HepG2 (cell line): Measurements from ENCODE around the gene APPBP2. TPM values are rescaled to one million over a fixed set of nuclear protein-coding genes. Genes with fewer than 3 reads are reported as not detected.

Experiments used
- ATAC-seq: fragments of 200-7000 bp; cut with Tn5 transposase; 3 replicates; pipeline ENCODE4 v1.9.1; 2020; ENCODE audit warnings: mild to moderate bottlenecking, moderate library complexity
- BruUV-seq: library from RNA; stranded (reverse); fragments of 400-500 nt; replicated peaks from 2 replicates; lab custom pipeline; 2021; lab: Mats Ljungman, UMichigan
- CTCF ChIA-PET: fragments of 300-600 bp; formaldehyde crosslinking; extraction: SDS; loops from one replicate; lab custom pipeline; 2021; ENCODE audit warnings: low total read pairs, inconsistent platforms, low intra/inter-chr PET ratio; lab: Yijun Ruan, JAX
- POLR2A ChIA-PET: fragments of 350-600 bp; sonication (Branson Sonifier 250); formaldehyde crosslinking; loops from one replicate; lab custom pipeline; 2020; ENCODE audit warnings: antibody characterized with exemption, inconsistent platforms; lab: Yijun Ruan, JAX
- DNase-seq: peaks from one replicate; pipeline ENCODE4 v3.0.0-alpha.2; 2015; ENCODE audit warnings: low spot score
- FAIRE-seq: peaks from 3 replicates; lab custom pipeline; 2011; peaks lifted over from hg19 to GRCh38; lab: Jason Lieb, UNC
- H2AFZ ChIP-seq: one replicate; pipeline ENCODE4 v1.6.1; 2011; ENCODE audit warnings: low read length, inconsistent platforms
- H3K27ac ChIP-seq: fragments of 300-600 bp; 3 replicates; pipeline ENCODE4 v1.8.0; 2011; ENCODE audit warnings: mixed run types, mild to moderate bottlenecking, mixed read lengths, low read length, inconsistent platforms; ENCODE audit not compliant: insufficient read depth; ENCODE audit errors: extremely low read length
- H3K27me3 ChIP-seq, 2 experiments: fragments of 200-600 bp in 1 of 2; 2 replicates in 1 of 2; 3 replicates in 1 of 2; pipeline versions ENCODE4 v1.6.0 to v1.8.0; 2011; ENCODE audit warnings: low read length in 2 of 2, mild to moderate bottlenecking in 2 of 2, moderate library complexity in 2 of 2, inconsistent platforms in 1 of 2; ENCODE audit not compliant: insufficient read depth in 2 of 2, control insufficient read depth in 1 of 2
- H3K36me3 ChIP-seq, 2 experiments: fragments of 200-600 bp in 1 of 2; replicated peaks in 1 of 2; 2 replicates in 1 of 2; 3 replicates in 1 of 2; pipeline versions ENCODE4 v1.5.1 to v1.8.0; 2011; ENCODE audit warnings: low read length in 2 of 2, inconsistent platforms in 1 of 2; ENCODE audit not compliant: insufficient read depth in 2 of 2, control insufficient read depth in 1 of 2
- H3K4me1 ChIP-seq: 2 replicates; pipeline ENCODE4 v1.5.1; 2012; ENCODE audit warnings: low read length, inconsistent platforms; ENCODE audit not compliant: insufficient read depth
- H3K4me2 ChIP-seq: 2 replicates; pipeline ENCODE4 v1.6.0; 2011; ENCODE audit warnings: low read depth, low read length, inconsistent platforms
- H3K4me3 ChIP-seq, 3 experiments: fragments of 200-600 bp in 1 of 3; sonication (generic), shearing (Covaris generic) in 1 of 3; replicated peaks in 1 of 3; 2 replicates each; pipeline ENCODE4 v1.5.1; 2011 to 2016; ENCODE audit warnings: low read length in 3 of 3, inconsistent platforms in 2 of 3, low read depth in 2 of 3, mild to moderate bottlenecking in 2 of 3, control low read depth in 1 of 3, mixed read lengths in 1 of 3; ENCODE audit not compliant: insufficient read depth in 1 of 3
- H3K79me2 ChIP-seq: one replicate; pipeline ENCODE4 v1.6.1; 2011; ENCODE audit warnings: low read length, inconsistent platforms; ENCODE audit not compliant: insufficient read depth
- H3K9ac ChIP-seq: 2 replicates; pipeline ENCODE4 v1.6.0; 2011; ENCODE audit warnings: mild to moderate bottlenecking, low read depth, low read length, inconsistent platforms; ENCODE audit not compliant: insufficient read depth
- H3K9me3 ChIP-seq: 2 replicates; pipeline ENCODE4 v1.5.1; 2012; ENCODE audit warnings: mild to moderate bottlenecking, low read length
- H4K20me1 ChIP-seq: 2 replicates; pipeline ENCODE4 v1.6.0; 2011; ENCODE audit warnings: inconsistent platforms, mild to moderate bottlenecking, low read length, moderate library complexity; ENCODE audit not compliant: insufficient read depth
- BRCA1 ChIP-seq: sonication (generic); formaldehyde crosslinking; IDR thresholded peaks from 2 replicates; pipeline ENCODE4 v1.4.0; 2020; ENCODE audit warnings: missing genetic modification reagents
- SETDB1 ChIP-seq: sonication (generic); formaldehyde crosslinking; IDR thresholded peaks from 2 replicates; pipeline ENCODE4 v1.5.1; 2020; ENCODE audit warnings: missing genetic modification reagents, mild to moderate bottlenecking, borderline replicate concordance
- SKI ChIP-seq: fragments of 450-650 bp; IDR thresholded peaks from one replicate; pipeline ENCODE4 v1.6.1; 2018; ENCODE audit warnings: mild to moderate bottlenecking; ENCODE audit not compliant: partially characterized antibody
- SP1 ChIP-seq, 2 experiments: fragments of 450-650 bp in 1 of 2; sonication (generic) in 1 of 2; formaldehyde crosslinking in 1 of 2; IDR thresholded peaks; 2 replicates each; pipeline versions ENCODE4 v1.4.0 to v1.6.1; 2016 to 2020; ENCODE audit warnings: missing genetic modification reagents in 1 of 2
- ZGPAT ChIP-seq: IDR thresholded peaks from 2 replicates; pipeline ENCODE4 v1.6.1; 2016; ENCODE audit warnings: mild to moderate bottlenecking
- ZNF121 ChIP-seq: sonication (generic); formaldehyde crosslinking; IDR thresholded peaks from 2 replicates; pipeline ENCODE4 v1.5.0; 2020; ENCODE audit warnings: mild to moderate bottlenecking, missing genetic modification reagents
- ZNF335 ChIP-seq: sonication (generic); formaldehyde crosslinking; IDR thresholded peaks from 2 replicates; pipeline ENCODE4 v1.4.0; 2020; ENCODE audit warnings: missing genetic modification reagents
- ZNF557 ChIP-seq: sonication (generic); formaldehyde crosslinking; IDR thresholded peaks from 2 replicates; pipeline ENCODE4 v1.4.0; 2020; ENCODE audit warnings: missing genetic modification reagents
- WGBS: methylation state at CpG from one replicate; pipeline ENCODE4 v1.1.6; 2017; ENCODE audit warnings: low lambda C conversion rate; 5-methylcytosine and 5-hydroxymethylcytosine counted together
- in situ Hi-C: cut with HindIII; loops from 2 replicates; pipeline ENCODE4 v1.10.0; 2017; ENCODE audit warnings: low pct_unique_long_range_greater_than_20kb; ENCODE audit not compliant: extremely low pct_ligation_motif_present
- intact Hi-C: fragments of 100-400 bp; cut with micrococcal nuclease; formaldehyde crosslinking; loops from one replicate; pipeline ENCODE4 v1.10.0; 2022; ENCODE audit not compliant: unreplicated experiment
- polyA plus RNA-seq, 8 experiments: library from polyadenylated mRNA; depleted of rRNA in 3 of 8; stranded (reverse) in 7 of 8; unstranded in 1 of 8; fragments of >200 nt; fragmentation: Illumina TruSeq in 4 of 8; extraction: Trizol in 4 of 8; gene quantifications; 2 replicates each; pipeline versions ENCODE4 v1.2.1 to v1.2.3, GENCODE V29; 2011 to 2016; ENCODE audit warnings: low read depth in 4 of 8, missing spikeins in 1 of 8, mixed read lengths in 1 of 8; ENCODE audit not compliant: insufficient read depth in 1 of 8
- total RNA-seq, 5 experiments: library from RNA; depleted of rRNA; stranded (reverse); fragments of >200 nt; fragmentation: Illumina TruSeq; extraction: Trizol; gene quantifications; 2 replicates each; pipeline ENCODE4 v1.2.3, GENCODE V29; 2016; ENCODE audit warnings: low read depth in 1 of 5

APPBP2 gene
- total and polyA plus RNA-seq, 2 of the 13 experiments (the other 11 are each of a cell fraction or from before 2014, with no cell fraction given): 17.5 to 45.8 TPM

- Histone ChIP-seq H2AFZ (no peak overlapping the region), H3K9me3 (no peaks in the 10 kb centered on the region), H3K9ac (peak overlapping the region; percentile 95), H4K20me1 (peaks cover 37% of the 10 kb centered on the region), H3K27me3 (peaks cover 0 to 4% of the 10 kb centered on the region in 2 experiments; a peak in 1 of 5 replicates), H3K4me2 (peak overlapping the region; percentile 84), H3K27ac (no peak overlapping the region), H3K4me3 (peak overlapping the region; percentile 93 to 98 (median 95); a peak in 5 of 6 replicates), H3K79me2 (peaks cover 75% of the 10 kb centered on the region), H3K36me3 (peaks cover 5 to 20% of the 10 kb centered on the region in 2 experiments; a peak in 4 of 5 replicates), H3K4me1 (peaks cover 36% of the 10 kb centered on the region)
- FAIRE-seq: no peak
- no peak for TF ChIP-seq SKI
- no peak for TF ChIP-seq ZNF557 (CRISPR knock-in tag)
- no peak for TF ChIP-seq BRCA1 (CRISPR knock-in tag)
- CTCF ChIA-PET: no interaction called here
- DNase-seq: no peak
- no TSS peak for BruUV-seq
- in situ Hi-C loops (no loop called here), intact Hi-C loops (loop anchor here (2.0 kb wide), 1 partner anchor 37 kb away; no protein-coding TSS in a partner anchor)
- POLR2A ChIA-PET: interaction anchor here (0.7 to 1.3 kb wide), 2 partner anchors 76 to 1356 kb away, joined by 3 read pairs; partner anchors contain the start of gene PPM1D
- 6% methylated on average over 1 of the region's 1 CpG for WGBS
- ATAC-seq: no peak
These were observed 2.2 kb downstream of the APPBP2 start for GRCh38 chr17:60523822-60524221.

GRCh38 chr17:60522889-60523626 lies 3.0 kb downstream of the APPBP2 start:
- H3K79me2 ChIP-seq: peaks cover 83% of the 10 kb centered on the region
- TF ChIP-seq SETDB1 (CRISPR knock-in tag): no peak
- TF ChIP-seq ZGPAT: peak; percentile 0; the same call in 1 of the 2 replicates
- TF ChIP-seq SP1 (IDR thresholded peaks at IDR 0.05): no peak
- TF ChIP-seq SP1 (CRISPR knock-in tag; IDR thresholded peaks at IDR 0.05): no peak
- no peak for TF ChIP-seq ZNF335 (CRISPR knock-in tag)
- TF ChIP-seq ZNF121 (CRISPR knock-in tag): peak; percentile 96

More at GRCh38 chr17:60522889-60523626, 3.0 kb downstream of the APPBP2 start:
- no peaks in the 10 kb centered on the region for H3K9me3 ChIP-seq
- H3K4me3 ChIP-seq: peak overlapping the region in 1 of 3 experiments; percentile 95; a peak in 2 of 6 replicates
- ChIA-PET POLR2A (interaction anchor here (1.3 kb wide), 1 partner anchor 76 kb away, joined by 3 read pairs; the partner anchor contains the start of gene PPM1D), CTCF (no interaction called here)
- no peak overlapping the region for H3K9ac ChIP-seq
- H3K27ac ChIP-seq: no peak overlapping the region
- peak overlapping the region; percentile 84 for H3K4me2 ChIP-seq
- no peak overlapping the region for H2AFZ ChIP-seq
- no peak for DNase-seq
- BruUV-seq: no TSS peak
- H4K20me1 ChIP-seq: peaks cover 40% of the 10 kb centered on the region
- H3K27me3 ChIP-seq: peaks cover 0 to 4% of the 10 kb centered on the region in 2 experiments; a peak in 1 of 5 replicates
- ATAC-seq: no peak
- FAIRE-seq: no peak
- peaks cover 7 to 26% of the 10 kb centered on the region in 2 experiments; a peak in 4 of 5 replicates for H3K36me3 ChIP-seq
- H3K4me1 ChIP-seq: peaks cover 36% of the 10 kb centered on the region
- intact Hi-C loops: no loop called here
- WGBS: 93% methylated on average over 3 of the region's 3 CpGs
- in situ Hi-C loops: no loop called here
